A673 (cell line): ENCODE data around the gene LRTM2.

Experiments
- EZH2 ChIP-seq: fragments of 200-600 bp; sonication (generic); IDR thresholded peaks from 2 replicates; pipeline ENCODE4 v1.6.1; 2017; ENCODE audit warnings: borderline replicate concordance, low read depth, mild to moderate bottlenecking, mixed read lengths, antibody characterized with exemption, low read length; ENCODE audit not compliant: poor library complexity, severe bottlenecking
- TF ChIP-seq, protein P1 (sequence below): fragments of 300-800, 200-600 bp; sonication (generic); conservative IDR thresholded peaks from 2 replicates; pipeline ENCODE4 v1.5.1; 2017; ENCODE audit warnings: low read depth, mild to moderate bottlenecking, antibody characterized with exemption, low read length, moderate library complexity, mixed read lengths

DNA sequence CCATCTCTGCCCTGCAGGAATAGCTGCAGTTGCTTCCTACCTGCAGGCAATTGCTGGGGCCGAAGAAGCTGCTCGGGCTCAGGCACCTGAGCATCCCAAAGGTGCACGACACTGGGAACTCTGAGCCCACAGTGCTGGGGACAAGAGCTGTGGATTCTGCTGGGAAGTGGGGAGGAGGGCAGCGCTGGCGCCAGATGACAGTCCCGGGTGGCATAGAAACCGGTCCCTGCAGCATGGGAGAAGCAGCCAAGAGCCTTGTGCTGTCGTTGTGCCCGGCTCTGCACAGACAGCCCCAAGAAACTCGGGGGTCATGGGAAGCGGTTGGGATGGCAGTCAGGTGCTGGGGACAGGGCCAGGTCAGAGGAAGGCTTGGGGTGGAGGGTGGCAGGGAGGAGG lies 529 bp downstream of the LRTM2 start:
- no peak for TF ChIP-seq EZH2
- TF ChIP-seq, protein P1, sequence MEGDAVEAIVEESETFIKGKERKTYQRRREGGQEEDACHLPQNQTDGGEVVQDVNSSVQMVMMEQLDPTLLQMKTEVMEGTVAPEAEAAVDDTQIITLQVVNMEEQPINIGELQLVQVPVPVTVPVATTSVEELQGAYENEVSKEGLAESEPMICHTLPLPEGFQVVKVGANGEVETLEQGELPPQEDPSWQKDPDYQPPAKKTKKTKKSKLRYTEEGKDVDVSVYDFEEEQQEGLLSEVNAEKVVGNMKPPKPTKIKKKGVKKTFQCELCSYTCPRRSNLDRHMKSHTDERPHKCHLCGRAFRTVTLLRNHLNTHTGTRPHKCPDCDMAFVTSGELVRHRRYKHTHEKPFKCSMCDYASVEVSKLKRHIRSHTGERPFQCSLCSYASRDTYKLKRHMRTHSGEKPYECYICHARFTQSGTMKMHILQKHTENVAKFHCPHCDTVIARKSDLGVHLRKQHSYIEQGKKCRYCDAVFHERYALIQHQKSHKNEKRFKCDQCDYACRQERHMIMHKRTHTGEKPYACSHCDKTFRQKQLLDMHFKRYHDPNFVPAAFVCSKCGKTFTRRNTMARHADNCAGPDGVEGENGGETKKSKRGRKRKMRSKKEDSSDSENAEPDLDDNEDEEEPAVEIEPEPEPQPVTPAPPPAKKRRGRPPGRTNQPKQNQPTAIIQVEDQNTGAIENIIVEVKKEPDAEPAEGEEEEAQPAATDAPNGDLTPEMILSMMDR: no peak
